GM21360 (cell line): ENCODE data around the gene SYT5.

Source experiments
- ATAC-seq: cut with Tn5 transposase; IDR thresholded peaks from one replicate; pipeline ENCODE4 v1.9.1; 2021; ENCODE audit warnings: mild to moderate bottlenecking, moderate library complexity; ENCODE audit not compliant: unreplicated experiment

The SYT5 gene

DNA sequence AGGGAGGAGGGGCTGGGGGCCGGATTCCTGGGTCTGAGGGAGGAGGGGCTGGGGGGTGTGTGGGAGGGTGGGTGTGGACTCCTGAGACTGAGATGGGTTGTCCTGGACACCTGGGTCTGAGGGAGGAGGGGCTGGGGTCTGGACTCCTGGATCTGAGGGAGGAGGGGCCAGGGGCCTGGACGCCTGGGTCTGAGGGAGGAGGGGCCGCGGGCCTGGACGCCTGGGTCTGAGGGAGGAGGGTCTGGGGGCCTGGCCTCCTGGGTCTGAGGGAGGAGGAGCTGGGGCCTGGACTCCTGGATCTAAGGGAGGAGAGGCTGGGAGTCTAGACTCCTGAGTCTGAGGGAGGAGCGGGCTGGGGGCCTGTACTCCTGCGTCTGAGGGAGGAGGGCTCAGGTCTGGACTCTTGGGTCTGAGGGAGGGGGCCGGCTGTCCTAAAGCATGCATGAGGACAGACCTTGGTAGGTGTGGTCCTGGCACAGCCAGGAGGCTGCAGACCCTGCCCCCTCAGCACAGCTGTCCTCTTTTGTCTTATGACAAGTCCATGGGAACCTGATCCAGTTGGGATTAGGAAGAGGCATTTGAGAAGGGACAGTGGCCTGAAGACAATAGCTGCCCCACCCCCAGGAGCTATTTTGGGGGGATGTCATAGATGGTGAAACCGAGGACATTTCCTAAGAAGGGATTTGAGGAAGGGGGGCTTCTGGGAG, 32.4 kb downstream of the SYT5 start:
- ATAC-seq, result no peak

DNA sequence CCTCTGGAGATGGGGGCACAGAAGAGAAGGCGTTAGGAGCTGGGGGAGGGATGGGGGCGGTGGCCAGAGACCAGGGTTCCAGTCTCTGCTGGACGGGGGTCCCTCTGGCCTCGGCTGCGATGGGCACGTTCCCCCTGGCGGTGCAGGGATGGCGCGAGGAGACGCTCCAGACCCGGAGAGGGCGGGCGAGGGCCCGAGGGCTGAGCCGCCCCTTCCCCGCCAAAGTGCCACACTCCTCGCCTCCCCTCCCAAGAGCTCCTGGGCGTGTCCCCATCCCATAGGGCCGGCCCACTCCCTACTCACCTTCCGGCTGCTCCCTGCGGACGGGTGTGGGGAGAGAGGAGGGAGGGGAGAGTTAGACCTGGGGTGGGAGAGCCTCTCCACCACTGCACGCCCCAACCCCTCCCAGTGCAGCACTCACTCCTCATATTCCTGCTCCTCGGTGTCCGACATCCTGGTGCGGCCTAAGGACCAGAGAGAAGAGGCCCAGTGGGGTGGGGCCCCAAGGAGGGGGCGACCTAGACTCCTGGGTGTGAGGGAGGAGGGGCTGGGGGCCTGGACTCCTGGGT, 33.3 kb downstream of the SYT5 start:
- ATAC-seq, result no peak

DNA sequence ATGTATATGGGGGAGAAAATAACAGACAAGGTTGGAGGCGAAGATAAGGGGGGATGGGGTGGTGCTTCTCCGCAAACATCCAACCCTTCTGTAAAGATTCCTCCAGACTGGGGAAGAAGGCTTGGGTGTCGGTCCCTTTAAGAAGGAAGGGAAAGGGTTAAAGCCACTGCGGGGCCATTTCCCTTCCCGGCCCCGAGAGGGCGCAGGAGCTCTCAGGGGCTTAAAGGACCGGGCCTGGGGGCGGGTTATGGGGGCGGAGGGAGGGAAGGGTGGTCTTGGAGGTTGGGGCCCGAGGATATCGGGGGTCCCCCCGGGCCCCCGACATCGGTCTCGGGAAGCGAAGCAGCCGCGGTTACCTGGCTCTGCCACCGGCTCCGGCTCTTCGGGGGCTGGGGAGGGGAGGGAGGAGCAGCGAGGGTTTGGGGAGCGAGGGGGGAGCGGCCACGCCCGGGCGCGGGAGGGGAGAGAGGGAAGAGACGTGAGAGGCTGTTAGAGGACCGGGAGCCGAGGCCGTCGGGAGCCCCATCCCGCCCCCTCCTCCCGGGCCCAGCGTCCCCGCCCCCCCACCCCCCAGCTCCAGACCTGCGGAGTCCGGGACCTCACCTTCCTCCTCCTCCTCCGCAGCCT, 33.9 kb downstream of the SYT5 start:
- ATAC-seq, result no peak

- ATAC-seq, result no peak
These were observed 34.9 kb downstream of the SYT5 start for GRCh38 chr19:55145232-55145631.

DNA sequence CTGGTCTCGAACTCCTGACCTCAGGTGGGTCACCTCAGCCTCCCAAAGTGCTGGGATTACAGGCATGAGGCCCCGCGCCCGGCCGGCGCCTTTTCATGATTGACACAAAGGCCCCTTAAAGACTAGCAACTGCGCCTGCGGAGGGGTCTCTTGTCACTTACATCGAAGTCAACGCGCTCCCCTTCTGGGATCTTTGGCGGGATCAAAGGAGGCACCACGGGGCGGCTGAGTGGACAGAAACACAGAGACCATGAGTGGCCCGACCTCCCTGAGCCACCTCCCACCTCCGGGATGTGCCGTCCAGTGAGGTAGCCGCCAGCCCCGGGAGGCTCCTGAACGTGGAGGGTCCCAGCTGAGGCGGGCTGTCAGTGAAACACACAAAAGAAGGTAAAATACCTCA, 38.4 kb downstream of the SYT5 start:
- ATAC-seq, result no peak

DNA sequence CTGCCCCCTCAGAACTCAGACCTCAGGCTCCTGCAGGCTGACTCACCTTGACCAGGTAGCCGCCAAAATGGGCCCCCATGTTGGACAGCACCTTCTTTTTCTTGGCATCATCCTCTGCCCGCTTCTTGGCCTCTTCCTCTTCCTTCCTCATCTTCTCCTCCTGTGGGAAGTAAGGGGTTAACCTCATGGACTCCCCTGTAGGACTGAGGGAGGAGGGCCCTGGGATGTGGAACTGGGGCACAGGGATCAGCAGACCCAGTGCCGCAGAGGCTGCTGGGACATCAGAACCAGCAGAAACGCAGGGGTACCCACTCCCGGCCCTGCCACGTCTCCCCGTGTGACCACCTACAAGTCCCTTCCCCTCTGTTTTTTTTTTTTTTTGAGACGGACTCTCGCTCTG, 42.2 kb downstream of the SYT5 start:
- ATAC-seq, result no peak

DNA sequence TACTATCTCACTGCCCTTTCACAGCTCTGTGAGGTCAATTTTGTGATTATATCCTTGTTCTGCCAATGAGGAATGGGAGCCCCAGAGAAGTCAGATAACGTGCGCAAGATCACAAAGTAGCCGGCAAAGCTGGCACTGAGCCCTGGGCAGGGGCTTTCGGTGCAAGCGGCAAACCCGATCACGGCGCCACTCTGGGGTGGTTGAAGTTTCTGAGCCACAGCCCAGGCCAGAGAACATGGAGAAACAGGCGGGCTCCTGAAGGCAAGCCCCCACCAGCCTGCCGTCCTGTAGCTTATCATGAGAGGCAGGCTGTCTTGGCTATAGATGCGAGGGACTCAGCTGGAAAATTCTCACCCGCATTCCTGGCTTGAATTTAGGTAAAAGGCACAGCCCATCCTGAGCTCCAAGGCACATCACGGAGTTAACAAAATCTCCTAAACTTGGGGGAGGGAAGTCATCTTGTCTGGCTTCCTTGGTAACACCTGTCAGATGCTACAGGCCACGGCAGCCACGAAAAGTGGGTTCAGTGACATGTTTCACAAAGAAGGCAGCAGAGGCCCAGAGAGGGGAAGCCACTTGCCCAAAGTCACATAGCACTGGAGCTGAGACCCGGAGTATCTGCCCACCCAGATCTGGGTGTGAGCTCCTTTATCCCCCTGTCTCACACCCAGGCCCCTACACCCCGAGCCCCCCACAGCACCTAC, 43.5 kb downstream of the SYT5 start:
- ATAC-seq, result no peak

DNA sequence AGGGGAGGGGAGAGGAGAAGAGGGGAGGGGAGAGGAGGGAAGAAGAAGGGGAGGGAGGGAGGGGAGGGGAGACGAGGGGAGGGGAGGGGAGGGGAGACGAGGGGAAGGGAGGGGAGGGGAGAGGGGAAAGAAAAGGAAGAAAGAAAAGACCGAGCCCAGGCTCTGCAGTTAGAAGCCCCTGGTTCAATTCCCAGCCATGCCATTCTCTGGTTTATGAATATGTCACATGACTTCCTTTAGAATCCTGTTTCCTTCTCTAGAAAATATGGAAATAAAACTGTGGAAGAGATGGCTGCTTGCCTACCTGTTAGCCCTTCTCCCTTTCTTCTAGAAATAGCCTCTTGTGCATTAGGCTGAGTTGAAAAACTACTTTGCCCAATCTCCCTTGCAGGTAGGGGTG, 45.4 kb downstream of the SYT5 start:
- no peak for ATAC-seq

DNA sequence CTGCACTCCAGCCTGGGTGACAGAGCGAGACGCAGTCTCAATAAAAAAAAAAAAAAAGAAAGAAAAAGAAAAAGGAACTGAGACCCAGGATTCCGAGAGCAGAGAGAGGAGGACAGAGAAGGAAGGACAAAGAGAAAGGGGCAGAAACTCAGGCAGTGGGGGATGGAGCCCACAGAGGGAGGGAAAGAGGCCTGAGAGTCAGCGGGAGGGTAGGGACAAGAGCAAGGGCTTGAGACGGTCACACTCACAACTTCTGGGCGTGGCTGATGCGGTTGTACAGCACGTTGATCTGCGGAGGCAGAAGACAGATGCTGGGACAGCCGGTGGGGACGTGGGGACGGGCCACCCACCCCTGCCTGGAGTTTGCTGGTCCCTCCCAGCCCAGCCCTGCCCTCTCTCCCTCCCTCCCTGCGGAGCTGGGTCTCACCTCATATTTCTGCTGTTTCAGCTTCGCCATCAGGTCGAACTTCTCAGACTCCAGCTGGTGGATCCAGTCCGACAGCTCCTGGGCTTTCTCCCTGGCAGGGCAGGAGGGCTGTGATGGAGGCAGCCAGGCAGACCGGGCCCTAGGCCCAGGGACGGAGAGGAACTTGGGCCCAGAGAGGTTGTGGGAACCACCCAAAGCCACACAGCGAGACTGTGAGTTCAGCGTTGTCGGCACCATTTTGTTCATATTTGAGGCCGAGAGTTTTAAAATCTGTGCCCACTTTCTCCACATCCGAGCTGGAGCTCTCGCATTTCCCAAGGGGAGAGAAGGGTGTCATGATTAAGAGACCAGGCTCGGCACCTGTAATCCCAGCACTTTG, 46.2 kb downstream of the SYT5 start:
- no peak for ATAC-seq

DNA sequence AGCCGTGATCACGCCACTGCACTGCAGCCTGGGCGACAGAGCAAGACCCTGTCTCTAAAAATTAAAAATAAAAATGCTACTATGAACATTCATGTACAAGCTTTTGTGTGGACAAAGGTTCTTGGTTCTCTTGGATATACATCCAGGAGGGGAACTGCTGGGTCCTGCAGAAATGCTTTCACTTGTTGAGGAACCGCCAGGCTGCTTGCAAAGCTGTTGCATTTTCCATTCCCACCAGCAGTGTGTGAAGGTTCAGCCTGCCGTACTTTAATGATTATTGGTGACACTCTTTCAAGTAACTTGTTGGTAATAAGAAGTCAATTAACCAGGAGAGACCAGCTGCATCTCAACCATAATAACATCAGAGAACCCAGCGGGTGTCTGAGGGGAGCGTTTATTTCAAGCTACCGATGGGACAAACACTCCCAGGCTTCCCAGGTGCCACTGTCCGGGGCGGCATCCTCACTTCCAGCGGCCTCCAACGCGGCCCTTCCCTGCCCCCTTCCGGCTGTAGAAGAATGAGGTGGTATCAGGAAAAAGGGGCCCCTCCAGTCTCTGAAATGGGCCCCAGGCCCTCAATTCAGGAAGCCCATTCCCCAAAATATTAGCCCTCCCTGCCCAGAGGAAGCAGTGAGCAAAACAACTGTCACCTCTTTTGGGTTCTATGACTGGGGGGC, 47.5 kb downstream of the SYT5 start:
- no peak for ATAC-seq

GRCh38 chr19:55131421-55131820, 48.7 kb downstream of the SYT5 start:
- ATAC-seq, result no peak
